IPS DF 6.9 (cell line): Measurements from ENCODE around the gene ASCC2.

ENCODE experiments used
- DNase-seq: peaks from one replicate; pipeline ENCODE4 v3.0.0-alpha.2; 2013; ENCODE audit warnings: low read depth, low spot score
- H3K27ac ChIP-seq: one replicate; pipeline ENCODE4 v1.5.1; 2013; ENCODE audit warnings: low read length, control low read depth
- H3K27me3 ChIP-seq: 2 replicates; pipeline ENCODE4 v1.6.1; 2013; ENCODE audit warnings: mild to moderate bottlenecking, low read length; ENCODE audit not compliant: control insufficient read depth, insufficient read depth
- H3K36me3 ChIP-seq: 2 replicates; pipeline ENCODE4 v1.6.1; 2013; ENCODE audit warnings: low read length; ENCODE audit not compliant: control insufficient read depth, insufficient read depth
- H3K4me1 ChIP-seq: 2 replicates; pipeline ENCODE4 v1.6.1; 2013; ENCODE audit warnings: low read length; ENCODE audit not compliant: control insufficient read depth, insufficient read depth
- H3K4me3 ChIP-seq: 2 replicates; pipeline ENCODE4 v1.5.1; 2013; ENCODE audit warnings: mild to moderate bottlenecking, low read length
- H3K9me3 ChIP-seq: 2 replicates; pipeline ENCODE4 v1.6.1; 2013; ENCODE audit warnings: low read length, inconsistent platforms; ENCODE audit not compliant: control insufficient read depth, insufficient read depth
- WGBS: extraction: QIAGEN DNeasy Blood & Tissue Kit; methylation state at CpG from one replicate; pipeline ENCODE4 v1.1.7; 2013; ENCODE audit warnings: mixed read lengths, missing lambda C conversion rate; ENCODE audit not compliant: insufficient read length, insufficient coverage; 5-methylcytosine and 5-hydroxymethylcytosine counted together

Gene ASCC2

DNA sequence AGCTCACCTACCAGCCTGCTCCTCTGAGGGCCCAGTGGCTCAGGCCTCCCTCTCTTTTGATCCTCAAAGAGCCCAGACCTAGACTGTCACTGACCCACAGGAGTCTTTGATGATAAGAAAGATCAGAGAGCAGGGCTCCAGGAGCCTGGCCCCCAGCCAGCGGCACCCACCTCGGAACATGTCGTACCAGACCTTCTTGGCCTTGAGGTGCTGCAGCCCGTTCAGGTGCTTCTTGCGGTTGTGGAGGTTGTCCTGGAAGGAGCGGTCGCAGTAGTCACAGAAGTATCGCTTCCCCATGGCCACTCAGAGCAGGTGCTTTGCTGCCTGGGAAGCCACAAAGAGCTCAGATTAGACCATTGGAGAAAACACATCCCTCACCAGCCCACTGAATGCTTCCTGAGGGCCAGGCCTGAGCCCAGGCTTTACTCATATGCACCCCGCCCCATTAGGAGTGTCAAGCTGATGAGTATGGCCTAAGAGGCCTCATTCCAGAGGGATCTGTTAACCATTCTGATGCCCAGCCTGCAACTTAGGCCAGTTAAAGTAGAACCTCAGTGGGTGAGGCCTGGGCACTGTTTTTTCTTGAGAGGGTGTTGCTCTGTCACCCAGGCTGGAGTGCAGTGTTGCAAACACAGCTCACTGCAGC, 89.7 kb downstream of the ASCC2 start:
- Histone ChIP-seq H3K4me1 (no peaks in the 10 kb centered on the region), H3K36me3 (no peaks in the 10 kb centered on the region), H3K4me3 (no peak overlapping the region), H3K27ac (no peak overlapping the region), H3K27me3 (no peaks in the 10 kb centered on the region), H3K9me3 (no peaks in the 10 kb centered on the region)
- no peak for DNase-seq
- no CpG with 5 or more reads among the region's 9 CpGs for WGBS

GRCh38 chr22:29747832-29748231, 90.2 kb downstream of the ASCC2 start:
- no peak for DNase-seq
- no CpG with 5 or more reads among the region's 7 CpGs for WGBS
- Histone ChIP-seq H3K36me3 (no peaks in the 10 kb centered on the region), H3K4me1 (no peaks in the 10 kb centered on the region), H3K9me3 (no peaks in the 10 kb centered on the region), H3K27me3 (no peaks in the 10 kb centered on the region), H3K4me3 (no peak overlapping the region), H3K27ac (no peak overlapping the region)

DNA sequence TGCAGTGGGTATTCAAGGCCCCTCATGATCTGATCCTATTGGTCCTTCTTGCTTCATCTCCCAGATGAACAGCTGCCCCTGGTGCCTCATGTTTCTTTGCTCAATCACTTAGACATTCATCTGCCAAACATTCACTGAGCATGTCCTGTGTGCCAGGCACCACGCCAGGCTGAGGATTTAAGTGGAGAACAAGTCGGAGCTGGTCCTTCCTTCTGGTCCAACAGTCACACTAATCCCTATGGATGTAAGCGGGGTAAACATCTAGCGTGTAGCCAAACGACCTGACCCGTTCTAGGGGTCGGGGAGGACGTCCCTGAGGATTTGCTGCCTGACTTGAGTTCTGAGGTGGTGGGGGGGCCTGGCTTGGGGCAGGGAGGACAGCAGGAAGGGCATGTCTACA, 93.2 kb downstream of the ASCC2 start:
- Histone ChIP-seq H3K4me3 (no peak overlapping the region), H3K27me3 (no peaks in the 10 kb centered on the region), H3K9me3 (no peaks in the 10 kb centered on the region), H3K27ac (no peak overlapping the region), H3K36me3 (no peaks in the 10 kb centered on the region), H3K4me1 (no peaks in the 10 kb centered on the region)
- DNase-seq: no peak
- no CpG with 5 or more reads among the region's 8 CpGs for WGBS

- H3K4me1 ChIP-seq: no peaks in the 10 kb centered on the region
- WGBS: no CpG with 5 or more reads among the region's 13 CpGs
- no peak overlapping the region for H3K27ac ChIP-seq
- H3K27me3 ChIP-seq: no peaks in the 10 kb centered on the region
- H3K9me3 ChIP-seq: no peaks in the 10 kb centered on the region
- no peak overlapping the region for H3K4me3 ChIP-seq
- no peaks in the 10 kb centered on the region for H3K36me3 ChIP-seq
- DNase-seq: no peak
Measured at GRCh38 chr22:29742326-29742725, 95.7 kb downstream of the ASCC2 start.

DNA sequence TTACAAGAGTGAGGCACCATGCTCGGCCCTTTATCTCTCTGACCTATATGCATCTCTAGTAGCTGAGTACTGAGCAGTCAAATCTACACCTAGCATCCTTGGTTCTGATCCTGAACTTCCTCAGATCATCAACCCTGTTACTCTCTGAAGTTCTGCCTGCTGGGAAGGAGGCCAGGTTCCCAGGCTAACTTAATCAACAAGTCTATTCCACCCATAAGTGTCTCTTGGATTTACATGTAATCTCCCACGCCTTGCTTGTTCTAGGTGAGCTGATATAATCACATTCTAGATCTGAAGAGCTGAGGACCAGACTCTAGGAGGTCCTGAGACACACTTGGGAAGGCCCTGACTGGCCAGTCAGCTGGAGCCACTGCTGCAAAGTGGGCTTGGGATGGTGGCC, 96.1 kb downstream of the ASCC2 start:
- no peak for DNase-seq
- WGBS: no CpG with 5 or more reads among the region's 2 CpGs
- Histone ChIP-seq H3K4me3 (no peak overlapping the region), H3K27me3 (no peaks in the 10 kb centered on the region), H3K4me1 (no peaks in the 10 kb centered on the region), H3K27ac (no peak overlapping the region), H3K9me3 (no peaks in the 10 kb centered on the region), H3K36me3 (no peaks in the 10 kb centered on the region)

DNA sequence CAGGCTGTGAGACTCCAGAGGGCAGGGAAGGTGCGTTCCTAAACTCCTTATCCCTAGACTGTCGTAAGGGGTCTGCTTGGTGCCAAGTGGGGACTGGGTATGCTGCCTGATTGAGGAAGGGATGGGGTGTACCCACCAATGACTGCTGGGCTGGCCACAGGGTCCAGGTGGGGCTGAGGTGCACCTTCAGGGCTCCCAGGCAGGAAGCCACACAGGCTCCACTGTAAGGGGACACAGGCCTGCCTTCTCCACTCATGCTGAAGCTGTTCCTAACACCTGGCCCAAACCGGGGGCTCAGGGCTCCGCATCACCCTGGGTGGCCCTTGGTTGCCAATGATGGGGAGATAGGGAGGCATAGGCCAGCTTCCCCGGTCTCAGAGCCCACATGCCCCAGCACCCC, 97.9 kb downstream of the ASCC2 start:
- WGBS: no CpG with 5 or more reads among the region's 5 CpGs
- Histone ChIP-seq H3K27me3 (no peaks in the 10 kb centered on the region), H3K4me3 (no peak overlapping the region), H3K27ac (no peak overlapping the region), H3K9me3 (no peaks in the 10 kb centered on the region), H3K36me3 (no peaks in the 10 kb centered on the region), H3K4me1 (no peaks in the 10 kb centered on the region)
- no peak for DNase-seq

GRCh38 chr22:29739346-29739875, 98.7 kb downstream of the ASCC2 start:
- WGBS: no CpG with 5 or more reads among the region's 17 CpGs
- no peaks in the 10 kb centered on the region for H3K27me3 ChIP-seq
- H3K9me3 ChIP-seq: no peaks in the 10 kb centered on the region
- no peak overlapping the region for H3K4me3 ChIP-seq
- no peak overlapping the region for H3K27ac ChIP-seq
- no peaks in the 10 kb centered on the region for H3K36me3 ChIP-seq
- H3K4me1 ChIP-seq: no peaks in the 10 kb centered on the region
- DNase-seq: no peak
